Liver (tissue), 2 donors: ENCODE measurements around the gene NFIB.

Source experiments
- CTCF ChIP-seq: fragments of 150-350 bp; IDR thresholded peaks from 2 replicates; pipeline ENCODE4 v1.5.1; 2017; ENCODE audit warnings: improper control_type of control experiment, low read depth, low read length; ENCODE audit not compliant: missing input control
- YY1 ChIP-seq: IDR thresholded peaks from 2 replicates; pipeline ENCODE4 v1.6.1; 2016; ENCODE audit warnings: antibody characterized with exemption, mild to moderate bottlenecking
- TF ChIP-seq, protein P1 (sequence below): IDR thresholded peaks from 2 replicates; pipeline ENCODE4 v1.6.1; 2016; ENCODE audit warnings: antibody characterized with exemption
- donor health status: healthy.

GRCh38 chr9:14273696-14274121 is 40.2 kb downstream of the NFIB start:
- no peak for TF ChIP-seq CTCF
- no peak for TF ChIP-seq YY1
- TF ChIP-seq, protein P1, sequence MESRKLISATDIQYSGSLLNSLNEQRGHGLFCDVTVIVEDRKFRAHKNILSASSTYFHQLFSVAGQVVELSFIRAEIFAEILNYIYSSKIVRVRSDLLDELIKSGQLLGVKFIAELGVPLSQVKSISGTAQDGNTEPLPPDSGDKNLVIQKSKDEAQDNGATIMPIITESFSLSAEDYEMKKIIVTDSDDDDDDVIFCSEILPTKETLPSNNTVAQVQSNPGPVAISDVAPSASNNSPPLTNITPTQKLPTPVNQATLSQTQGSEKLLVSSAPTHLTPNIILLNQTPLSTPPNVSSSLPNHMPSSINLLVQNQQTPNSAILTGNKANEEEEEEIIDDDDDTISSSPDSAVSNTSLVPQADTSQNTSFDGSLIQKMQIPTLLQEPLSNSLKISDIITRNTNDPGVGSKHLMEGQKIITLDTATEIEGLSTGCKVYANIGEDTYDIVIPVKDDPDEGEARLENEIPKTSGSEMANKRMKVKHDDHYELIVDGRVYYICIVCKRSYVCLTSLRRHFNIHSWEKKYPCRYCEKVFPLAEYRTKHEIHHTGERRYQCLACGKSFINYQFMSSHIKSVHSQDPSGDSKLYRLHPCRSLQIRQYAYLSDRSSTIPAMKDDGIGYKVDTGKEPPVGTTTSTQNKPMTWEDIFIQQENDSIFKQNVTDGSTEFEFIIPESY, result no peak
